Measurements from ENCODE around the gene HS3ST4.
A peak's percentile ranks its signal among the peaks of the same experiment; 100 is the strongest.

HS3ST4 gene

DNA sequence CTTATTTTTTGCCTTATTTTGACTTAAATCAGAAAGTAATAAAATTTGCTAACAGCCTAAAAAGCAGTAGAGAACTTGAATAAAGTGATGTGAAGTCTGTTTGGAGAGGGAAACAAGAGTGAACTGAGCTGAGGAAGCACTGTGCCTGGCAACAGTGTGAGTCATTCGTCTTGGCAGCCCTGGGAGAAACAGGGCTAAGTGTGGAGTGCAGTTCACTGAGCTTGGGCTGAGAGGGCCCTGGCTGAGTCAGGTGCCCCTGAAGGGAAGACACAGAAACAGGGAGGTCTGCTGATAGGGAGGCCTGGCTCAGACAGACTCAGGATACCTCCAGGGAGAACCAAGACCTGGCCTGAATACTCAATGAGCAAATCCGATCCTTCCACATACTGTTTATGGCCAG is 132.1 kb downstream of the HS3ST4 start:
- peak; percentile 10 for DNase-seq (ENCODE audit: low read depth)

DNA sequence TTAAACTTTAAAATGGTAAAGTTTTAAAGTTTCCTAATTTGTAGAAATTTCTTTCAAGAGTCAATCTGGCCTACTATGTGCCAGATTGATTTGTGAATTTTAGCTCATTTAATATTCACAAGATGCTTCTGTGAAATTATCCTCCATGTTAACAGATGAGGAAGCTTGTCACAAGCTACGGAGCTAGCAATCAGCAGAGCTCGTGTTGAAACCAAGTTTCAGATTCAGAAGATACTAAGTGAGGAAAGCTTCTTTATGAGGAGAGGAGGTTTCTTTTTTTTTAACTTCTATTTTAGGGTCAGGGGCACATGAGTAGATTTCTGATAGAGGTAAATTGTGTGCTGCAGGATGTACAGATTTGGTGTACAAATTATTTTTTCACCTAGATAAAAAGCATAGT is 135.9 kb downstream of the HS3ST4 start:
- DNase-seq (ENCODE audit: low read depth), result no peak

DNA sequence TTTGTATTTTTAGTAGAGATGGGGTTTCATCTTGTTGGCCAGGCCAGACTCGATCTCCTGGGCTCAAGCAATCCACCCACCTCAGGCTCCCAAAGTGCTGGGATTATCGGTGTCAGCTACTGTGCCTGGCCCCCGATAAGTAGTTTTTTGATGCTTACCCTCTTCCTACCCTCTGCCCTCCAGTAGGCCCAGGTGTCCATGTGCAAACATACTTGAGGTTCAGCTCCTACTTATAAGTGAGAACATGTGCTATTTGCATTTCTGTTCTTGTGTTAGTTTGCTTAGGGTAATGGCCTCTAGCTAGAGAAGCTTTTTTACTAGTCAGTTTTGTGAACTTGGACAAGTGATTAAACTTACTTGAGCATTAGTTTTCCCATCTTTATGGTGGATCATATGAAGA is 136.8 kb downstream of the HS3ST4 start:
- no peak for DNase-seq (ENCODE audit: low read depth)

DNA sequence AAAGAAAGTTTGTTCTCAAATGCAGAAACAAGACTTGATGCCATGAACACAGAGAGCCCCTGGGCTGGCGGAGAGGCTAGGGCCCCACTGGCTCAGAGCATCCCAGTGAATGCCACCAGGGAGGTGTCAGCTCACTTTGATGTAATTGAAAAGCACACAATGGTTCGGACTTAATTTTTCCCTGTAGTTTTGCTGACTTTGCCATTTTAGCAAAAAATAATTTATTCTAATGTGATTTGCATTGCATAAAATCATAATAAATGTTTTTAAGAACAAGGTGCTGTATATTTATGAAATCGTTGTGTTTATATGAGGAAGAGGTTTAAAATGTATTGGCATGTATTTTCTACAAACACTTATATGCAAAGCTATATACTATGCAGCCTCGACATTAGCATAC is 140.5 kb downstream of the HS3ST4 start:
- no peak for DNase-seq (ENCODE audit: low read depth)

DNA sequence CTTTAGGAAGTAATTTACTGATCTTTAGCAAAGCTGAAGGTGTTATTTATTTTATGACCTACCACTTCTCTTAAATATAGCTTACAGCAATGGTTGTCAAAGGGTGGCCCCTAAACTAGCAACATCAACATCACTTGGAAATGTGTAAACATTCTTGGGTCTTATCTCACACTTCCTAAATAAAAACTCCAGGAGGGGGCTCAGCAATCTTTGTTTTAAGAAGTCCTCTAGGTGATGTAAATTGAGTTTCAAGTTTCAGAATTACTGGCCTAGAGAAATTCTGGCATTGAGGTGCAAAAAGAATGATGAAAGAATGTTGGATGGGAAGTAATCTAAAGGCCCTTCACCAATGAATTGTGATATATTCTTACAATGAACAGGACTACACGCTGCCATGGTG is 142.3 kb downstream of the HS3ST4 start:
- DNase-seq (ENCODE audit: low read depth), result no peak

DNA sequence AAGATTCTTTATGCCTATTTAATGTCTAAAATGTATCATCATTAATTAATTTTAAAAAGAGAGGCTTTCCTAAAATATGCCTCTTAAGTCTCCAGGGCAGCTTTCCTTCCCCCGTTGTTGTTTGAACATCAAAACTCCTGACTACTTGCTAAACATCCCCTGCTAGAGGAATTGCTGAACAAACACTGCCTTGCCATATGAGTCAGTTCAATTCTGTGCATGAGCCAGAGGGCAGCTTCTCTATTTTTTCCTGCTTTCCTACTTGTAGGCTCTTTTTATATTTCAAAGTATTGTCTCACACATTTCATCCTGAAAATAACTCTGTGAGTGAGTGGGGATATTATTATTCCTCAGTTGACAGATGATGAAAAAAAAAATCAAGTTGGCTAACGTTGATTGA is 143.4 kb downstream of the HS3ST4 start:
- DNase-seq (ENCODE audit: low read depth), result no peak

DNA sequence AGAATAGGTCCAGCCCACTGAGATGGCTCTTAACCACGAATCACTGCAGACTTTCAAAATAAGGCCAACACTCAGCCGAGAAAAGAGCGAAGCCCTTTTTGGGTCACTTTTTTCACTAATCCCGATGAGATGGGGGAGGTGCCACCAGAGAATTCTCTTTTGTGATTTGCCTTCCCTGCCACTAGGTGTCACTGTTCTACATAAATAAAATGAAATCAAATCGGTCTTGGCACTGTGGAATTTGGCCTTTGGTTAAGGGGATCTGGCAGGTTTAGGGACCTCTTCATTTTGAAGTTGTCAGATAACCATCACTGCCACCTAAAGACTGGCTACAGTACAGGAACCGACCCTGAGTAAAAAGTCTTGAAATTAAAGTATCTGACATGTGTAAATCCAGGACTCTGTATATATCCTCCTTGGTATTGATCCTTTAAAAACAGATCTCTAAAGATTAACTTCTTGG is 147.0 kb downstream of the HS3ST4 start:
- peak; percentile 45 for DNase-seq (ENCODE audit: low read depth)

DNA sequence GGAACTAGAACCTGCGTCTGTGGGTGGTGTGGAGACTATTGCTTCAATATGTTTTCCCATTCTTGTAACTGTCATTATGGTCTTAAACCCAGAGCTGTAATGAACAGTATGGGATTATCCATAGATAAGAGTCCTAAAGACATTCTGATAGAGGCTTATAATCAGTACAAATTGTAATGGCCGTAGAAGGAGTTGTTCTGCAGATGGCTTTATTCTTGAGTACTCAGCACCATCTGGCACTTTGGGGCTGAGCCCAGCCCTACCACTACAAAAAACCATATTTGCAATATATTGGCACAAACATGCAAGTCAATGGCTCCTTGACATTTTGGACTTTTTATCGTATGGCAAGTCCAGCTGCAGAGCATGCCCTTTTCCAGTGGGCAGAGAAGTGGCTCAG is 150.0 kb downstream of the HS3ST4 start:
- DNase-seq (ENCODE audit: low read depth), result no peak

DNA sequence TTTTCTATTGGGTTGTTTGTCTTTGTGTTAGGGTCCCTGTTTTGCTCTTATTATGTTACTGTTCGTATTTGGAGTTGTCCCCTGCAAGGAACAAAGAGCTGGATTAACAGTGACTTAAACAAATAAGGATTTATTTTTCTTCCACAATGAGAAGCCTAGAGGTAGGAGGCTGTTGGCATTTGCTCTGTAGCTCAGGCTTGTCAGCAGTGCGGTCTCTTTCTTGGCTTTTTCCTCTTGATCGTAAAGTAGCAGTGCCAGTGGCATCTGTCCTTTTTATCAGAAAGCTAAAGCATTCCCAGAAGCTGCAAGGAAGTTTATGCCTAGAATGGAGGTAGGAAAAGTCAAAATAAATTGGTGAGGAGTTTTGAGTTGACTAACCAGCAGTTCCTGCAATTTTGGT is 154.1 kb downstream of the HS3ST4 start:
- DNase-seq (ENCODE audit: low read depth), result no peak

DNA sequence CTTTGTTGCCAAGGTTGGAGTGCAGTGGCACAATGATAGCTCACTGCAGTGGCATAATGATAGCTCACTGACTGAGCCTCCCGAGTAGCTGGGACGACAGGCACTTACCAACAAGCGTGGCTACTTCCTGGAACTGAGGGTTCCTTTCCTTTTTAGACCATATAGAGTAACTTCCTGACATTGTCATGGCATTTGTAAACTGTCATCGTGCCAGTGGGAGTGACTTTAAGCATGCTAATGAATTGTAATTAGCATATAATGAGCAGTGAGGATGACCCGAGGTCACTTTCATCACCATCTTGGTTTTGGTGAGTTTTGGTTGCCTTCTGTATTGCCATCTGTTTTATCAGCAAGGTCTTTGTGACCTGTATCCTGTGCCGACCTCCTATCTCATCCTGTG is 162.4 kb downstream of the HS3ST4 start:
- no peak for DNase-seq (ENCODE audit: low read depth)

DNA sequence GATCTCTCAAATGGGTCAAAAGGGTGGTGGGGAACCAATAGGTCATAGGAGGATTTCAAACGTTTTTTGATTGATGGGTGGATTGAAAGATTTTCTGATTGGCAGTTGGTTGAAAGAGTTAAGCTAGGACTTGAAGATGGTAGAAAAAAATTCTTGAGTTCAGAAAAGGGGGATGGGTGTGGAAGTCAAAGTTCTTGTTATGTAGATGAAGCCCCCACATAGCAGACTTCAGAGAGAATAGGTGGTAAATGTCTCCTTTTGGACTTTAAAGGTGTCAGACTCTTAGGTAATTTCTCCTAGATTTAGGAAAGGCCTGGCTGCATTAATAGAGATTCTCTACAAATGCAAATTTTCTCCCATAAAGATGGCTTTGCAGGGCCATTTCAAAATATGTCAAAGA is 163.3 kb downstream of the HS3ST4 start:
- DNase-seq (ENCODE audit: low read depth), result no peak

DNA sequence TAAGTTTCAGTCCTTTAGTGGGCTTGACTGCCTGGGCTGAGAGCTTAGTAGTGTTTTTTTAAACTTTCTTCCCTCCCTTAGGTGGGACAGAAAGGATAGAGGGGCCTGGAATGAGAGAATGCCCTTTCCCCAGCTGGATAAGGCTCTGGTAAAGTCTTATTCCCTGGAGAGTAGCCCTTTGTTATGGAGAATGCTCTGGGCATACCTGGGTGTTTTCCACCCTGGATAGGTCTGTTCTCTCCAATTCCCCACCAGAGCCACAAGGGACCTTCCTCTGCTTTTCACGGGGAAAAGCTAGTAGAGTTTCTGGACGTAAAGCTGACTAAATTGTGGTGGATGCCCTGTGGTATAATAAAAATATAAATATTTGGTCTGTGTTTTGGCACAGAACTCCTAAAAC is 164.1 kb downstream of the HS3ST4 start:
- no peak for DNase-seq (ENCODE audit: low read depth)

DNA sequence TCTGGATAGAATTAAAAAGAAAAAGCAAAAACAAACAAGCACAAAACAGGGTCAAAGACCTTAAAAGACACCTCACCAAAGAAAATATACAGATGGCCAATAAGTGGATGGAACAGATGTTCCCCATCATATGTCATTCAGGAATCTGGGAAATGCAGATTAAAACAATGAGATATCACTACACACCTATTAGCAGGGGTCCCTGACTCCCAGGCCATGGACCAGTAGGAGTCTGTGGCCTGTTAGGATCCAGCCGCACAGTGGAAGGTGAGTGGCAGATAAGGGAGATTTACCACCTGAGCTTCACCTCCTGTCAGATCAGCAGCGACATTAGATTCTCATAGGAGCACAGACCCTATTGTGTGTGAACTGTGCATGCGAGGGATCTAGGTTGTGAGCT is 167.9 kb downstream of the HS3ST4 start:
- DNase-seq (ENCODE audit: low read depth), result no peak

DNA sequence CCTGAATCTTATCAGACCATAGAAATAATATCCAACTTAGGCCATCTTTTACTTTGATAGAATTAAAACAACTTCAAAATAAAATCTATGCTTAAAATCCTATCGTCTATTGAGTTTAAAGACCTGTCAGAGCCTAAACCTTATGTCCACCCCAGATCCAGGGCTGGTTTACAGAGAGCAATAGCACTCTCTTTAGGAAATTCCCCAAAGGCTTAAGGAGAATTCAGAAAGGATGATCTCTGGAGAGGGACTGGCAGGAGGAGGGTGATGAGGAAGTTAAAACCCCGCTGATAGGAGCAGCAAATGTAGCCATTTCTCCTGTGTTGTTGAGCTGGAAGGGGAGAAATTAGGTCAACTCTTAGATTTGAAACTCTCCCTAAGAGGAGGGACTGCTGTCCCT is 175.3 kb downstream of the HS3ST4 start:
- DNase-seq (ENCODE audit: low read depth), result no peak

DNA sequence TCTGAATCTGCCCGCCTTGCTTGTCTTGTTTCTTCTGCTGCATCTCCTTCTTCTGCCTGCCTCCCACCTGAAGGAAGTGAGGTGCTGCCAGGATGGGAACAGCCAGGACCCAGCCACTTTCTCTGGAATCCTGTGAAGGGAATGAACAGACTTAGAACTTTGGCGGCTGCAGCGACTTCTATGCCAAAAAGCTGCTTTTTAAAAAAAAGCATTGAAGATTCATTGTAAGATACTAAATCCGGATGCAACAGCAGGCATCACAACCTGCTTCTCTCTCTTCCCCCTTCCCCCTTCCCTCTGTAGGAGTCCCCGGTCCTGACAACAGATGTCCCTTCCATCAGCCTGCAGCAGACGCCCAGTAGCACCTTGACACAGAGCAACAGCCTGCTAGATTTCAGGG is 176.3 kb downstream of the HS3ST4 start:
- no peak for DNase-seq (ENCODE audit: low read depth)

DNA sequence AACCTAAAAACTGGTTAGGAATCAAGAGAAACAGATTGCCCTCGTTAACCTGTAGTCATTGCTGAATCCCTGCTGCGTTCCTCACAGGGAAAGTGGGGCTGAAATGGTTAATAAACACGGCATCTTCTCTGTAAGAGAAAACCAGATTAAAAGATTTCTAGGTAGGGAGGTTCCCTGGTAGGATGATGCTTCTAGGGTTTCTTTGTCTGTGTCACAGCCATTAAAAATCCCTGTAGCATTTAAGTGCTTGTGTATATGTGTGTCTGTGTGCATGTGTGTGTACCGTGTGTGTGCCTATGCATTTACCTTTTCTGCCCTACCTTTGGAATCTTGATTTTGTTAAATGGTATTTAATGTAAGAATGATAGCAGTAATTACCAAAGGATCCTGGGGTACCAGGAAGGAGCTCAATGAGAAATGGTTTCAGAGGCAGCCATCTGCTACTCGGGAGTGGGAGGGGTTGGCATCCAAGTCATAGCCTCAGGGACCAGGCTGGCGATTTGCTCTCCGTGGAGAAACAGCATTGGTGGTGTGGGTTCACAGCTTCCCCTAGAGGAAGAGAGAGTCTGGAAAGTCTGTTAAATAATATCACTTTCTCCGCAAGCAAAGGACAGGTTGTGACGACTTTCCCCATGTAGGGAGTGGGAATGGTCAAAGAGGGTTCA is 177.1 kb downstream of the HS3ST4 start:
- DNase-seq (ENCODE audit: low read depth), result no peak

DNA sequence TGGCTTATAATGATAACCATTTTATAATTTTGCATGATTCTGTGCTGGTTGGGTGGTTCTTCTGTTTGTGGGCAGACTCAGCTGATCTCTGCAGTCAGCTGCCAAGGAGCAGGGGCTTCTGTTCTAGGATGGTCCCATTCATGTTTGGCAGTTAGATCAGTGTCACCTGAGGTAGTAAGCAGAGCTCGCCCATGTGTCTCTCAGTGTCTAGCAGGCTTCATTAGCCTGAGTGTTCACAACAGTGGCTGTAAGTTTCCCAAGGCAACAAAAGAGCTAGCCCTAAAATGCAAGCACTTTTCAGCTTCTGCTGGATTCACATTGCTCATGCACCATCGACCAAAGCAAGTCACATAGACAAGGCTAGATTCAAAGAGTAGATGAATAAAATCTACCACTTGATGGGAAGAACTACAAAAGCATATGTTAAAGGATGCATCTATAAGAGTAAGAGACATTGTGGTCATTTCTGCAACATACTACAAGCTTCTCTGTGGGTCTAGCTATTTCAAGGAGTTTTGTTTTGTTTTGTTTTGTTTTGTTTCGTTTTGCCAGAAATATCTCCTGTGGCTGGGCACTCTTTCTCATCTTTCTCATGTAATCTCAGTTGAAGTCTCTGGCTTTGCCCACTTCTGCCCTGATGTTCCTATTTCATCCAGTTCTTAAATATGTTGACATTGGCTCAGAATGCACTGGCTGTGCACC is 180.8 kb downstream of the HS3ST4 start:
- no peak for DNase-seq (ENCODE audit: low read depth)

DNA sequence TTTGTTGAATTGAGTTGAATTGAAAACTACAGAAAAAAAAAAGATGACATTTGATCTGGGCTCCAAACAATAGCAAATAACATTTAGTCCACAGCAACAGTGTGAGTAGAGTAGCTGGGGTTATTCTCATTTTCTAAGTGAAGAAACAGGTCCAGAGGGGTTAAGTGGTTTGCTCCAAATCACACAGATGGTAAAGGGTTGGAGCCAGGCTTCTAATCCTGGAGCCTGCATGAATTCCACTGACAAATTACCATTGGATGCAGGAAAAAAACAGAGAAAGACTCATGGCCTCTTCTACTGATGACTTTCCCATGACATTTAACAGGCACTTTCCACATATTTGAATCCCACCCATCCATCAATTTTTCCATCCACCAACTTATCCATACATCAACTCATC is 182.4 kb downstream of the HS3ST4 start:
- no peak for DNase-seq (ENCODE audit: low read depth)

DNA sequence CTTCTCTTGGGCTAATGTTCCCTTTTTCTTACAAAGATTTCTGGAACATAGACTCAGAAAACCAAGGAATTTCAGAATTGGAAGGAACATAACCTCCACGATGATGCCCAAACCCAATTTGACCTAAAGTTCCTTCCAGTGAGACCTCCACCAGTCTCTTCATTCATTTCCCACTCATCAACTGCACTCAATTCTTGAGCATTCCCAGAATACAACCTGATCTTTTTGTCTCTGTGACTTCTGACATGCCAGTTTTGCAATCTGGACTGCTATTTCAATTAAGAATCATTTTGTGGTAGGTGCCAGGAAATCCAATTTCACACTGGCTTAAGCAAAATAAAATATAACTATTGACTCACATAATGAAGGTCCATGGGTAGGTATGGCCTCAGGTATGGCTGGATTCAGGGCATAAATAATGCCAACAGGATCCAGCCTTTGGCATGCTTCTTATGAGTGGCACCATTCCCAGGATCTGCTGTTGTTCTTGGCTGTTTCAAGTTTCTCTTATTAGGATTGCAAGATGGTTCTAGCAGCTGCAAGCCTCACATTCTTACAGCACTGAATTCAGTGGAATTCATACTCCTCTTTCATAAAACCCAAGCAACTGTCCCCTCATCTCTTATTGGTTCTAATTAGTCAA is 184.3 kb downstream of the HS3ST4 start:
- DNase-seq (ENCODE audit: low read depth), result no peak

DNA sequence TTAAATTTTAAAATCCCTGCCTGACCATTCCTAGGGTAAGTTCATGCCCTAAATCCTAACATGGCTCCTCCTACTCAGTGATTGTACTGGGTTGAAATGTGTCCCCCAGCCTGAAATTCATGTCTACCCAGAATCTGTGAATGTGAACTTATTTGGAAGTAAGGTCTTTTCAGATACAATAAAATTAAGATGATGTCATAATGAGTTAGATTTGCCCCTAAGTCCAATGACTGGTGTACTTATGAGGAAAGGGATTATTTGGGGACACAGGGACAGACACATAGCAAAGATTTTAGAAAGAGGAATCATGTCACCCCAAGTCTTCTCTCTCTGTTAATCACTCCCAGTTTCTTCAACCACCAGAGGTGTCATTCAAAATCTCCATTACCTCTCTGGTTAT is 185.3 kb downstream of the HS3ST4 start:
- no peak for DNase-seq (ENCODE audit: low read depth)

DNA sequence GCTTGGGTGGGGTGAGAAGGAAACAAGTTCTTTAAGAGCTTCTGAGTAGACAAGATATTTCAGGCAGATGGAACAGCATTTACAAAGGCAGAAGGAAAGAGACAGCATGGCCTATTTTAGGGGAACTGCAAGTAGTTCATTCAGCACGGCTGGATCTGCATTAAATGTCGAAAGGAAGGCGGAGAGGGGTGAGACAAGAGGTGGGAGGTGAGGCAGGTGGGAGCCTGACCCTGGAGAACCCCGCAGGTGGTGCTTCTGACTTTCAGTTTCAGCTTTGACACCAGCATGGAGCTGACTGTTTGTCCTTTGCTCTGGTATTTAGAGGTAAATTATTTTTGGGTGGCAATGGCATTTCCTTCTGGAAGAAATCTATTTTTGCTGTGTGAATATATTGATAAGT is 194.8 kb downstream of the HS3ST4 start:
- no peak for DNase-seq (ENCODE audit: low read depth)

DNA sequence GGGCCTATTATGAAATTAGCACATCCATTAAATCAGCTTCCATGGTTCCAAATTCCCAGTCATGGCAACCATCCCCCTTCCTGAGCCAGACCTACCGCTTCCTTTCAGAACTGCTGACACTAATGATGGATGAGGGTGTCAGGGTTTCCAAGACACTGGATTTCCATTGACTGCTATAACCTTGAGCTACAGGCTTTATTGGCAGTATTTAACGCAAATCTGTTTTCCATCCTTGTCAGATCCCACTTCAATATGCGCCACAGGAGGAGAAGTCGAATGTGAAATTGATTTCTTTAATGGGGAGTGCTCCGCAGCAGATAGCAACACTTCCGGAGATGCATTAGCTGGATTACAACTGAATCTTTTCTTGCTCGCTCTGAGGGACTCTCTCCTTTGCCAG is 197.1 kb downstream of the HS3ST4 start:
- DNase-seq (ENCODE audit: low read depth), result no peak

DNA sequence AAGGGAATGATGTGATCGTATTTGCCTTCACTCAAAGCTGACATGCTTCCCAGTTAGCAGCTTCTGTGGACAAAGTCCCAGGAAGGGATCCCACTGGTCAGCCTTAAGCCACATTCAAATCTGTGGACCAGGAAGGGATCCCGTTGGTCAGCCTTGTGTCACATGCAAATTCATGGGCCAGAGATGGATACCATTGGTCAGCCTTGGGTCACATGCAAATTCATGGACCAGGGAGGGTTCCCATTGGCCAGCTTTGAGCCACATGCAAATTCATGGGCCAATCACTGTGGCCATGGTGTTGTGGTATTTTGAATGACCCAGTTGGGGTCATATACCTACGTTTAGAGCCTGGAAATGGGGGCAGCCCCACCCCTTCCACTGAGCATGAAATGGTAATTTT is 201.6 kb downstream of the HS3ST4 start:
- DNase-seq (ENCODE audit: low read depth), result no peak

DNA sequence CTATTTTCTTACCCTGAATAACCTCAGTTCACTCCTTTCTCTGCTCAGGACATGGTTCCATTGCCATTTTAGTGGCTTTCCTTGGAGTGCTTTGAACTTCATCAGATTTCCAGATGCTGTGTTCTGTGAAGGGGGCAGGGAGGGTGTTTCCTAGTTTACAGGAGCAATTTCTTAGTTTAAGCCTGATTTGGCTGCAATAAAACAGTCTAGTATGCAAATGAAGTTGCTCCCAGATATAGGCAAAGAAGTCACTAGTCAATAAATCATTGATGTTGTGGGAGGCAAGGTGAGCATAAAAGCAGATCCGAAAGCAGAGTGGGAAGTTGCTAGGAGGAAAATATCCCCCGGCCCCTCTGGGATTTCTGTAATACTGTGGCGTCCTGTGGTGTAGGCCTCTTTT is 202.3 kb downstream of the HS3ST4 start:
- no peak for DNase-seq (ENCODE audit: low read depth)

Measured in iris pigment epithelial cell (primary cell).